Thyroid gland (tissue), 4 donors: ENCODE data around the gene LRRC2.

Experiments
- CTCF ChIP-seq, 6 experiments: fragments of 200-600 bp in 3 of 6; fragments of 450-650 bp in 3 of 6; sonication (generic) in 3 of 6; IDR thresholded peaks; one replicate each; pipeline ENCODE4 v1.5.1; 2016 to 2019; ENCODE audit warnings: antibody characterized with exemption in 6 of 6, mild to moderate bottlenecking in 2 of 6, inconsistent platforms in 1 of 6, moderate library complexity in 1 of 6
- POLR2A ChIP-seq, 2 donors: fragments of 450-650 bp; IDR thresholded peaks; one replicate each; pipeline ENCODE4 v1.6.1; 2017; ENCODE audit warnings: antibody characterized with exemption in 2 of 2, mild to moderate bottlenecking in 2 of 2, moderate library complexity in 1 of 2

- no peak for TF ChIP-seq CTCF (IDR thresholded peaks at IDR 0.05)
- no peak for TF ChIP-seq POLR2A (IDR thresholded peaks at IDR 0.05)
Measured at GRCh38 chr3:46500656-46501635, 65.2 kb downstream of the LRRC2 start.
